Fibroblast of villous mesenchyme (primary cell): ENCODE results near the gene GJB5. TPM values are rescaled to one million over a fixed set of nuclear protein-coding genes. Genes with fewer than 3 reads are reported as not detected.

Experiments used
- DNase-seq: peaks from one replicate; pipeline ENCODE4 v3.0.0-alpha.2; 2010; ENCODE audit warnings: low read depth
- H3K4me3 ChIP-seq: 2 replicates; pipeline ENCODE4 v1.5.1; 2011; ENCODE audit warnings: low read depth, mild to moderate bottlenecking, low read length
- total RNA-seq: library from RNA; depleted of rRNA; stranded (reverse); fragments of >200 nt; gene quantifications from 2 replicates; pipeline ENCODE4 v1.2.3, GENCODE V29; 2012
- TF ChIP-seq, protein P1 (sequence below): IDR thresholded peaks from 2 replicates; pipeline ENCODE4 v1.5.1; 2012; ENCODE audit warnings: low read depth, mild to moderate bottlenecking, low read length; ENCODE audit not compliant: insufficient read depth

Gene GJB5
- total RNA-seq, 1 donor: not detected

DNA sequence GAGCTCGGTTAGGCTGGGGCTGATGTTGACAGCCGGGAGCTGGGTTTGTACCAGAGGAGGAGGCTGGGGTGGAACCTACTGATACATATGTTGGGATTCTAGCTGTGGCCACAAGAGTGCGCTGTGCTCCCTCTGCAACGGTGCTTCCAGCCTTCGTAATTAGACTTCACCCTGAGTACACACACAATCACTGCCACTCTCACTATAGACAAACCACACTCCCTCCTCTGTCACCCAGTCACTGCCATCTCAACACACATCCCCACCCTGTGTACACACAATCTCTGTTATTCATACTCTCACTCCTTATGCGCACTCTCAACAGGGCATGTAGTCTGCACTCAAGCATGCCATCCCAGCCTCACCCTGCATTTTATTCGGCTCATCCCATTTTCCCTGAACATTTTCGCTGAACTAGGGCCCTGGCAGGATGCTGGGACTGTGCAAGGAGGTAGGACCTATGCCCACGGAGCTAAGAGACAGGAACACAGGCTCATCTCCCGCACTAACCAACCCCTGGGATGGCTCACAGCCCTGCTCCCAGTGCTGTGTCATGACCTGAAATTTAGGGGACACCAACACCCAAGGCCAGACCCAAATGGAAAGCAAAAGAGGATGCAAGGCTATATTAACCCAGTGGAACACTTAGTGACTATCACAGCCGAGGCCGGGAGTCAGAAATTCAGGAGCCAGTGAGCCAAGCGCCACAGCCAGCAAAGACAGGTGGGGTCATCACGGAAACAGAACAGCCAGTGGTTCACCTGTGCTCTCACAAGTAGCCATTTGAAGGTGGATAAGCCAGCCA, 31.9 kb downstream of the GJB5 start:
- TF ChIP-seq, protein P1, sequence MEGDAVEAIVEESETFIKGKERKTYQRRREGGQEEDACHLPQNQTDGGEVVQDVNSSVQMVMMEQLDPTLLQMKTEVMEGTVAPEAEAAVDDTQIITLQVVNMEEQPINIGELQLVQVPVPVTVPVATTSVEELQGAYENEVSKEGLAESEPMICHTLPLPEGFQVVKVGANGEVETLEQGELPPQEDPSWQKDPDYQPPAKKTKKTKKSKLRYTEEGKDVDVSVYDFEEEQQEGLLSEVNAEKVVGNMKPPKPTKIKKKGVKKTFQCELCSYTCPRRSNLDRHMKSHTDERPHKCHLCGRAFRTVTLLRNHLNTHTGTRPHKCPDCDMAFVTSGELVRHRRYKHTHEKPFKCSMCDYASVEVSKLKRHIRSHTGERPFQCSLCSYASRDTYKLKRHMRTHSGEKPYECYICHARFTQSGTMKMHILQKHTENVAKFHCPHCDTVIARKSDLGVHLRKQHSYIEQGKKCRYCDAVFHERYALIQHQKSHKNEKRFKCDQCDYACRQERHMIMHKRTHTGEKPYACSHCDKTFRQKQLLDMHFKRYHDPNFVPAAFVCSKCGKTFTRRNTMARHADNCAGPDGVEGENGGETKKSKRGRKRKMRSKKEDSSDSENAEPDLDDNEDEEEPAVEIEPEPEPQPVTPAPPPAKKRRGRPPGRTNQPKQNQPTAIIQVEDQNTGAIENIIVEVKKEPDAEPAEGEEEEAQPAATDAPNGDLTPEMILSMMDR: peak; percentile 79
- H3K4me3 ChIP-seq: no peak overlapping the region
- peak; percentile 66 for DNase-seq

DNA sequence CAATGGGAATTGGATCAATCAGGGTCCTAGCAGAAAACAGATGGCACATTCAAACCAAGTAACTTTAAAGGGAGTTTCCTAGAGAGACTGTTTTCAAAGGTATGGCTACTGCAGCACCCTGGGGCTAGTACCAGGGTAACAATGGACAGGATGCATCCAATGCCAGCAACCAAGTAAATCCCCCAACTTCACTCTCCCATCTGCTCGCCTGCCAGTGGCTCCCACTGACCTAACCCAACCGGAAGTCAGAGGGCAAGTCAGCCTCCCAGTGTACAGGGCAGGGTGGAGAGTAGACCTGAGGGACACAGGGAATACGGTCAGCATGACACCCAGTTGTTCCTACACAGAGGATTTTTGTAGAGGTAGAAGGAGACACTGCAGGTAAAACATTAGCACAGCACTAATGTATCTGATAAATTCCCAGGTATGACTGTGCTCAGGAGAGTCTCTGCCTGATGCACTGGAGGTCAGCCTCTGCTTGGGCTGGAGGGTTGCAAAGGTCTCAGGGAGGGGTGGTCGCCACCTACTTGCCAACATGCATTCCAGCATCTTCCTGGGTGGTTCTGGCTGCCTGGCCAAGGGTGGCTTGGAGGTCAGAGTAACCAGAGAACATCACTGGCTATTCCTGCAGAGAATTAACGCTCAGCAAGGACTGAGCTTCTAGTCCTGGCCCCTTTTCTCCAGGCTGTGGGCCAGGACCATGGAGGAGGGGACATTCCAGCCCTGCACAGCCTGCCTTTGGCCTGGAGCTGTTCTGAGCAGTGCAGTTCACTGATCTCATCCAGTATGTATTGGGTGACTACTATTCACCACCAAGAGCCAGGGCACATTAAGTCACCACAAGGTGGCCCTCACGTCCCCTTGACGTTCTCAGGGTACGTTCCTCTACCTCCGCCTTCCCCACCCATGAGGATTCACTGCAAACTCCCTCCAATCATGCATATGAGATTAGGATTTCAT, 32.9 kb downstream of the GJB5 start:
- H3K4me3 ChIP-seq: no peak overlapping the region
- TF ChIP-seq, protein P1: peak; percentile 13
- no peak for DNase-seq

DNA sequence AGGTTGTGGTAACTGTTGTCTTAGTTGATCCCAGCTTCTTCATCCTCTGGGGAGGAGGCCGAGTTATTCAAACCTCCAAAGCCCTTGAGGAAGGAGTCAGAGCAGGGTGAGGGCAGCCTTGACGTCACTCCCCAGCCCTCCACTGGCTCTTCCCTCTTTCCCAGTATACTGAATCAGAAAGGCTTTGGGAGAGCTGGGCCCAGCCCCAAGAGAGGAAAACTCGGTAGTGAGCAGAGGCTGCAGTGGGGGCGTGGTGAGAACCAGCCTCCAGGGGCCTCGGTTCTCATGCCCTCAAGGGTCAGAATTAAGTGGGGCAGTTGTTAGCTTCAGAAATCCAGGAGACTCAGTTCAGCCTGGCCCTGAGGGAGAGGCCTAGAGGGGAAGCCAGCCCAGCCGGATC, 36.1 kb downstream of the GJB5 start:
- DNase-seq: no peak
- no peak overlapping the region for H3K4me3 ChIP-seq
- TF ChIP-seq, protein P1: no peak

DNA sequence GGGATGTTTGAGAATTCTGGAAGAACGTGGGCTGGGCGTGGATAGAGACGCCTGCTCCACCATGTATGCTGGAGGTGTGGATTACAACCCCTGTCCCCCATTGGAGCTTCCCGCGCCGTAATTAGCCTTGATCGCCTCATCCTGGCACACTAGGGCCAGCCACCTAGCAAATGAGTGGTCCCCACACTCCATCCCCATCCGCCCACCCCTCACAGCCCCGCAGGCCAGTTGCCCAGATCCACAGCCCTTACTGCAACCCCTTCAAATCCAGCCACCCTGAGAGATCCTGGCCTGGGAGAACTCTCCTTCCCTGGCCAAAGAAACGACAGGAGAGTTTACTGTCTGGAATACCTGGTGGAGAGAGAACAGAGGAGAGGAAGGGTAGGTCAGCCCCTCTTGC, 37.6 kb downstream of the GJB5 start:
- H3K4me3 ChIP-seq: no peak overlapping the region
- DNase-seq: no peak
- TF ChIP-seq, protein P1: no peak

DNA sequence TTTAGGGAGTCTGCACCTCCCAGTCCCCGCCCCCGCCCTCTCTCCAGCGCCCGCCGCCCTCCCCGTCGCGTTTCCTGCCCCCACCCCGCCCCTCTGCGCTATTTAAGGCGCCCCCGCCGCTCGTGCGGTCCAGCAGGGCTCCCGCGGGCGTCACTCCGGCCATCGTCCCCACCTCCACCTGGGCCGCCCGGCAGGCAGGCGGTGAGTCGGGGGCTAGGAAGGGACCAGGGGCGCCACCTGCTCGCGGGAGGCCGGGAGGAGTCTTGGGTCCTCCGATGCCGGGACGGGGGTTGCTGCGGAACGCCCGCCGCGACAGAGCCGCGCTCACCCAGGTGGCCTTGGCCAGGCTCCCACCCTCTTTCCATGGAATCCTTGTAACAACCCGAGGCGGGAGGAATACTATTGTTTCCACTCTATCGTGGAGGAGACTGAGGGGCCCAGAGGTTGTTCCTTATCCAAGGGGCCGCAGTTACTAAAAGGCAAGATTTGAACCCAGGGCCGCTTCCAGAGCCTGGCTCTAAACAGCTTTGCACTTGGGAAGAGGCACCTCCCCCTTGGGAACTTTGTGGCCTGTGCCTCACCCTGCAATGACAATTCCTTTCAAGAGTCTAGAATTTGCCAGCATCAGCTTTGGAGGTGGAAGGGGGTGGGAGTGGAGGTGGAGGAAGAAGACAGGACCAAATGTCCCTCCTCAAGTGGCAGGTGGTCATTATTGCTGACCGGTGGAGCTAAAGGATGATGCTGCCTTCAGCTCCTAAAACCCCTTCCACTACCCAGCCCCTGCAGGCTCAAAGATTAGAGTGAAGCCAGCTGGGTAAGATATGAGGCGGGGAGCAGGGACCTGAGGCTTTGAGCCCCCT, 38.3 kb downstream of the GJB5 start, which contains the start of gene GJA4:
Gene GJA4 (plus strand): TSS at position 132 of the 860 bp plus-strand sequence. CDS start 1,215 bp downstream, outside the sequence.
- no peak for DNase-seq
- TF ChIP-seq, protein P1: no peak
- no peak within 1 kb of the TSS for H3K4me3 ChIP-seq

DNA sequence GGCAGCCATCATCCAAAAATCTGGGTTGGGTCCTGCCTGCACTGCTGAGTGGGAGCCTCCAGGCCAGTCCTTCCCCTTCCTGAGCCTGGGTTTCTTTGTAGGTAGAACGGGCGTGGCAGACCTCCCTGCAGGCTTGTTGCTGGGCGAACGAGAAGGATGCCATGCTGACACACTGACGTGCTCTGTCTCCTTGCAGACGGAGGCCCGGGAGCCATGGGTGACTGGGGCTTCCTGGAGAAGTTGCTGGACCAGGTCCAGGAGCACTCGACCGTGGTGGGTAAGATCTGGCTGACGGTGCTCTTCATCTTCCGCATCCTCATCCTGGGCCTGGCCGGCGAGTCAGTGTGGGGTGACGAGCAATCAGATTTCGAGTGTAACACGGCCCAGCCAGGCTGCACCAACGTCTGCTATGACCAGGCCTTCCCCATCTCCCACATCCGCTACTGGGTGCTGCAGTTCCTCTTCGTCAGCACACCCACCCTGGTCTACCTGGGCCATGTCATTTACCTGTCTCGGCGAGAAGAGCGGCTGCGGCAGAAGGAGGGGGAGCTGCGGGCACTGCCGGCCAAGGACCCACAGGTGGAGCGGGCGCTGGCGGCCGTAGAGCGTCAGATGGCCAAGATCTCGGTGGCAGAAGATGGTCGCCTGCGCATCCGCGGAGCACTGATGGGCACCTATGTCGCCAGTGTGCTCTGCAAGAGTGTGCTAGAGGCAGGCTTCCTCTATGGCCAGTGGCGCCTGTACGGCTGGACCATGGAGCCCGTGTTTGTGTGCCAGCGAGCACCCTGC, 39.3 kb downstream of the GJB5 start:
- TF ChIP-seq, protein P1: no peak
- no peak overlapping the region for H3K4me3 ChIP-seq
- DNase-seq: no peak
